ENCODE results near the gene NUAK1.

GRCh38 chr12:106150555-106150954 lies 11.8 kb upstream of the NUAK1 start:
- TF ChIP-seq TAF1 (IDR thresholded peaks at IDR 0.05; ENCODE audit: low read depth) (no peak), CTCF (IDR thresholded peaks at IDR 0.05; ENCODE audit: poor library complexity, severe bottlenecking) (no peak), RAD21 (conservative IDR thresholded peaks at IDR 0.05) (no peak), MXI1 (conservative IDR thresholded peaks at IDR 0.05; ENCODE audit: poor library complexity, severe bottlenecking) (no peak), SMC3 (conservative IDR thresholded peaks at IDR 0.05; ENCODE audit: poor library complexity) (no peak), EZH2 (IDR thresholded peaks at IDR 0.05; ENCODE audit: borderline replicate concordance, insufficient read depth, low read length, poor library complexity, severe bottlenecking) (no peak), POLR2AphosphoS5 (IDR thresholded peaks at IDR 0.05) (no peak), REST (IDR thresholded peaks at IDR 0.05; ENCODE audit: borderline replicate concordance) (no peak), EP300 (conservative IDR thresholded peaks at IDR 0.05; ENCODE audit: poor library complexity, severe bottlenecking) (no peak)
